HG03280 (cell line): ENCODE results near the gene ABCB9.

Source experiments
- ATAC-seq: cut with Tn5 transposase; IDR thresholded peaks from one replicate; pipeline ENCODE4 v1.9.1; 2021; ENCODE audit warnings: mild to moderate bottlenecking, moderate library complexity; ENCODE audit not compliant: unreplicated experiment

Gene ABCB9

DNA sequence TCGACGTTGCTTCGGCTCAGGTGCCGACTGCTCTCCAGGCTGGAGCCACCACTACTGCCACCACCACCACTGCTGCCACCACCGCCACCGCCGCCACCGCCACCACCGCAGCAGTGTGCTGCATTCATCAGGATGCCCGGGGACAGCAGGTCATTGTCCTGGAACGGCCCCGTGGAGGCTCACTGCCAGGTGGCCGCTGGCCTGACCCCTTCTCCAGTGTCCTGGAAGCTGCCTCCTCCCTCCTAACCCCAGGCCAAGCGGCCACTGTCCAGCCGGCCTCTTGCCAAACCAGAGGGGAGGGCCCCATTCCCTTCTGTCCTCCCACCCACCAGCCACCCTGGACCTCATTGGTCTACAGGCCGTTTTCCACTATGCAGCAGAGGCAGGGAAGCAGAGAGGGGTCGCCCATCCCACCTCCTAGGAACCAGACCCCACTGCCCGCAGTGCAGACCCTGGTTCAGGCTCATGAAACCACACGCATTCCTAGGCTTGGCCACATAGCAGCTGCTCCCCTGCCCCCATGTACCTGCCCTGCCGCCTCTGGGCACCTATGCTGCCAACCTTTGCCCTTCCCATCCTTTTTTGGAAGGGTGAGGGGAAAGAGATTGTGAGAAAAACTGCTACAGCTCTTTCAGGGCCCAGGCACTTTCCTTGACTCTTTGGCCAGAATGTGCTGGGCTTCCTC lies 29.4 kb upstream of the ABCB9 start:
- ATAC-seq = no peak

DNA sequence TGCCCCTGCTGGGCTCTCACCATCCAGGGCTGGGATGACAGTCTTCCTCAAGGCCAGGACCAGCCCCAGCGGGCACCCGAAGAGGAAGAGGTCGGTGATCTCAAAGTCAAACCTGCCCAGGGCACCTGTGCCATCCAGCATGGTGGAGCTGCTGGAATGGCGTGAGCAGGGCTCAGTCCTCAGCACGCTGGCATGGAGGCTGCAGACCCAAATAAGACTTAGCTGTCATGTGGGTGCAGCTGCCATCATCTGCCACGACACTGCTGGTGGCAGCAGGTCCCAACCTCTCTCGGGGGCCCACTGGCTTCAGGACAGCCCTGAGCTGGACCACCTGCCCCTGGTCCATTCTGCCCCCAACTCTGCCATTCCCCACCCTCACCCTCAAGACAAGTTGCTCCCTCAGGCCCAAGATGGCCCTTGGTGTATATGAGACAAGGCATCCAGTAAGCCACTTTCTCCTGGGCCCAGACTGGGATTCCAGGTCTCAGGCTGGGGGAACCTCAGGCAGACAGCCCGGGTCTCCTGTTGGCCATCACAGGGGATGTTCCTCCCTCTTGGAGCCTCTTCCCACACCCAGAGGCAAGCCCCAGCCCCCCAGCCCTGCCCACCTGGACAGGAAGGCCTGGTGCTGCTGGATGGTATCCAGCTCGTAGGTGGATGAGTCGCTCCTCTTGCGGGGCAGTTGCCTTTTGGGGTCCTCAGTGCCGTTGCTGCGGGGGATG lies 28.7 kb upstream of the ABCB9 start:
- ATAC-seq = no peak

DNA sequence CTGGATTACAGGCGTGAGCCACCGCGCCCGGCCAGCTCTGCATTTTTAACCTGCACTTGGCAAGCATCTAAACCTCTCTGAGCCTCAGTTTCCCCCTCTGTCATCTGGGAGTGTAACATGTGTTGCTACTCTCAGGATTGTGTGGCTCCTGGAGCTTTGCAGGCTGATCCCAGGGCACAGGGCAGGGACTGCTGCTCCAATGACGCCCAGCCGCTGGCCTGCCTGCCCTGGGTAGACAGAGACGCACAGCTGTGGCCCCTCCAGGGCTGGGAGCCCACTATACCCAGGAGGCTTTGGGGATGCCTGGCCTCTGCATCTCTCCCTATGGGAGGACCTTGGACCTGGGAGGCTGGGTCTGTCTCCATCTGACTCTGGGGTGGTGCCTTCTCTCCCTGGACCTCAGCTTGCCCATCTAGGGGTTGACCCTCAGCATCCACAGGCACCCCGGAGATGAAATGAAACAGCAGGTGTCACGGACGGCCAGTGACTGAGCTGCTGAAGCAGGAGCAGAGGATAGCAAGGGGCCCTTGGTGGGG lies 27.9 kb upstream of the ABCB9 start:
- no peak for ATAC-seq

- no peak for ATAC-seq
These were observed 26.1 kb upstream of the ABCB9 start for GRCh38 chr12:122992386-122992785.

DNA sequence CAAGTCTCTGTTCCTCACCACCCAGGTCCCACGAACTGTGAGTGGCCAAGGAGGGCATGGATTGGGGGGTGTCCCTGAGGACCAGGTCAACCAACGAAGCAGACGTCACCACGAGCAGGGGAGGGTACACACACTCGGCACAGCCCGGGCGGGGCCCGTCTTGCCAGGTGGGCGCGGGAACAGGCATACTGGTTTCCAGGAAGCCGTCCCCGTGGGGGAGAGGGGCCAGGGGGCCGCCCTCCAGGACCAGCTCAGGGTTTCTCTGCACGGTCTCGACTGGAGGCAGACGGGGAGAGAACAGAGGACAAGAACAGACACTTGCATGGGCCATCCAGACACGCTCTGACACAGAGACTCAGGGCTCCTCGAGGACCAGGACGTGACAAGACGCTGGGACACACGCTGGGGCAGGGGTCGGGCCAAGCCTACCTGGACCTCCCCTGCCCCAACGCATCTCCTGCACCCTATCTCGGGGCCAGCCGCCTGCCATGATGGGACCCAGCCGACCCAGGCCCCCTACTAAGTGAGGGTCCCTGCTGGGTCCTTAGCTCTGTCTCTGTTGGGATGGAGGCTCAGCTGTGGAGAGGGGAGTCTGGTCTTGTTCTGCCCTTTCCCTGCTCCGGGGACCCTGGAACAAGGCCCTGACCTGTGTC lies 25.5 kb upstream of the ABCB9 start:
- ATAC-seq = no peak

DNA sequence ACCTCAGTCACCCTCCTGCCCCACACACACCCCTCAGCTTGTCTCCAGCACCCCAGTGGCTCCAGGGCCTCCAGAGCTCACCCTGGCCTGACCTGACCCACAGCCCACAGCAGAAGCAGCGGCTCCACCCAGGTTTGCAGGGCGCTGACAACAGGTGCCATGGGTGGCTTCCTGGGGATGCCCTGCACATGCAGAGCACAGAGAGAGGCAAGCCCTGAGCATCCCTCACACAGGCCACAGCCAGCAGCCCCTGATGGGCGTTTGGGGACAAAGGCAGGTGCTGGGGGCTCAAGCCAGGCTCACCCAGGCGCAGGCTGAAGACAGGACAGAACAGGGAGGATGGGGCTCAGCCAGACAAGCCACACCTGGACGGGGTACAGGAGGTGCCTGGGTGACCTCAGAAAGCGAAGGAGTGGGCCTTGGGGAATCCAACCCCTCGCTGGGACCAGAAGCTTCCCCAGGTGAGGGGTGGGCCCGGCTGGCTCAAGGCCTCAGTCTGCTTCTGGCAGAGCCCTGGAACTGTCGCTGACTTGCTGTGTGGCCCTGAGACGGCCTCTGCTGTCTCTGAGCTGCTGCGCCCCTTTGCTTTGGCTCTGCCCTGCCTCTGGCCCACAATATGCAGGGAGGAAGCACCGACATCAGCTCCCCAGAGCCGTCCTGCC lies 24.8 kb upstream of the ABCB9 start:
- ATAC-seq = no peak

DNA sequence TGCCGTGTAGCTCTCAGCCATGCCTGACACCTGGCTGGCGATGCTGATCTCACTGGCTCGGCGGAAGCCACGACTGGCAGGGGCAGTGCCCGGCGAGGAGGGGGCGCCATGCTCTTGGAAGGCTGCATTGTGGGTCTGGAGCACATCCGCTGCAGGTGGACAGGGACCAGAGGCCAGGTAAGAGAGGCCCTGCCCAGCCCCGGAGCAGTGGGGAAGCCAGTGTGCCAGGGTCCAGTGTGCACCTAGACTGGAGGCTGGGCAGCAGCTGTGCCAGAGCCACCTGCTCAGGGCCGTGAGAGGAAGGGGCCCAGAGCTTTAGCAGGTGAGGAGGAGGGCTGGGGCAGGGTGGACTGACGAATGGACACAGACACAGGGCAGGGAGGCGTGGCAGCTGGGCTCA lies 24.3 kb upstream of the ABCB9 start:
- no peak for ATAC-seq

DNA sequence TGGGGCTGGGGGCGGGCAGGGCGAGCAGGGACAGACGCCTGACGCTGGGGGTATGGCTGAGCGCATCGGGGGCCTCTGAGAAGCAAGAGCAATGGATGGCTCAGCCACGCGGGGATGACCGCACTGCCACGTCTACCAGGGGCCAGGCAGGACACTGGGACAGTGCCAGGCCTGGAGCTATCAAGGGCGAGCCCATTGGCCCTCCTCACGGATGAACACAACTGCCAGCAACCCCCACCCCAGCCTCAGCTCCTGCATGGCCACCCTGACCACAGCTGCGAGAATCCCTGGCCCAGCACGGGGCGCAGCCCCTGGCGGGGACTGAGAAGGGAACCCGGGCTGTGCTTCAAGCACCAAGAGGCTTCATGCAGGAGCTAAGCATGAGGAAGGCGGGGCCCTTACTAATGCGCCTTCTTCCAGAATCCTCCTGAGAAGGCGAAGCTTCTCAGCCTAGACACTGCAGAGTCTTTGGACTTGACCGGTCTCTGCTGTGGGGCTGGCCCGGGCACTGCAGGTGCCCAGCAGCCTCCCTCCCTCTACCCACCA lies 23.7 kb upstream of the ABCB9 start:
- no peak for ATAC-seq

DNA sequence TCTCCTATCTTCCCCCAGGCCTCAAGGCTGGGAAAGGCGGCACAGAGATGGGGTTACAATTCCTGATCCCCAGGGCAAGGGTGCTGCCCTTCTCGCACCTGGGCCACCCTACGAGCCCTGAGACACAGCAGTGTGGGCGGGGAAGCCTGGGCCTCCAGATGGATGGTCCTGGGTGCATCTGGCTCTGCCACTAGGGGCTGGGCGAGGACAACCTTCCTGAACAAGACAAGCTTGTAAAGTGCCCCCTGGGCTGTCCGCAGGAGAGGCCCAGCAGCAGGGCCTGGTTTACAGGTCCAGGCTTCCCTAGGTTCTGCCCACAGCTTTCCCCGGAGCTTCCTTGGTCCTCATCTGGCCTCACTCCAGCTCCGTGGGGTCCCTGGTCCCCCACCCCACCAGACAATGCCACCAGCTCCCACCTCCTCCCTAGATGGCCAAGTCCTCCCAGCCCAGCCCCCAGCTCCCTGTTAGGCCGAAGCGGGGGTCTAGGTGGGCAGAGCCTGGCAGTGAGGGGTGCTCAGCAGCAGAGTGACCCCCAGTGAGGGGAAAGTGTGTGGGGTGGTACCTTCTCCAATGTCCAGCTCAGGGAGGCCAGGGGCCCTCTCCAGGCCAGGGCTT lies 23.1 kb upstream of the ABCB9 start:
- no peak for ATAC-seq

DNA sequence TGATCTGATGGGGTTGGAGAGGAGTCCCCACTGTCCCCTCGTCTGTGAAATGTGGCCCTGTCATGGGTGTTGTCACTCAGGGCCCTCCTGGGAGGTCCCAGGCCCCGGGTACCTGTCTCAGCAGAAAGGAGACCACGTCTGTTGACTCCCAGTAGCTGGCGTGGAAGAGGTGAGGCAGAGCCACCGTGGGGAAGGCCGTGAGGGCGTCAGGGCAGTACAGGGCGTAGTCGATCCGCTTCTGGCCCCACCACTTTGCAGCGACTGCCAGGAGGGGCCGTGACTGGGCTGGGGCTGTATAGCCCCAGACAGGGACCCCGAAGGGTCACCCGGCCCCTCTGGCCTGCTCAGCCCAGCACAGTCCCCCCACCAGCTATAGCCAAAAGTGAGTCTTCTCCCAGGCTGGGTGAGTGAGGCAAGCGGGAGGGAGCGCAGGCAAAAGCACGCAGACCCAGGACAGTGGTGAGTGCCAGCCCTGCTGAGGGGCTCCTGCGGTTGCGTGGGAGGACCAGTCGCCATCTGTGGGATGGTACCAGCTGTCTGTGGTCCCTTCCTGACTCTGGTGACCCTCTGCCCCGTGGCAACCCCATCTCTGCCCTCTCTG lies 22.4 kb upstream of the ABCB9 start:
- no peak for ATAC-seq

DNA sequence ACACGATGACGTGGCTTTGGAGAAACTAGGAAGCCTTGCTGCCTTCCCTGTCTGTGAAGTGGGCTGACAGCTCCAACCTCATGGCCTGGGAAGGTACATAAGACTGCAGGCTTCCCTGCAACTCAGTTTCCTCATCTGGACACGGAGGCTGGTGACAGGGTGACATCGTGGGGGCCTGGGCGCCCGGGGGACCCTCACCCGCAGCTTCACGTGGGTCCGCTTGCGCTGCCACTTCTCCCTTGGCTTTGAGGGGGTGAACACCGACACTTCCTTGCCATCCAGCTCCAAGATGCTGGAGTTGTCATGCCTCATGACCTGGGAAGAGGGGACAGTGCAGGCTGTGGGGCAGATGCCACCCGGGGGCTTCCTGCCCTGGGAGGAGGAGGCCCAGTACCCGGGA lies 21.8 kb upstream of the ABCB9 start:
- no peak for ATAC-seq

- ATAC-seq = no peak
These were observed 21.1 kb upstream of the ABCB9 start for GRCh38 chr12:122987086-122987951.

- ATAC-seq = no peak
These were observed 20.1 kb upstream of the ABCB9 start for GRCh38 chr12:122986258-122986871.

DNA sequence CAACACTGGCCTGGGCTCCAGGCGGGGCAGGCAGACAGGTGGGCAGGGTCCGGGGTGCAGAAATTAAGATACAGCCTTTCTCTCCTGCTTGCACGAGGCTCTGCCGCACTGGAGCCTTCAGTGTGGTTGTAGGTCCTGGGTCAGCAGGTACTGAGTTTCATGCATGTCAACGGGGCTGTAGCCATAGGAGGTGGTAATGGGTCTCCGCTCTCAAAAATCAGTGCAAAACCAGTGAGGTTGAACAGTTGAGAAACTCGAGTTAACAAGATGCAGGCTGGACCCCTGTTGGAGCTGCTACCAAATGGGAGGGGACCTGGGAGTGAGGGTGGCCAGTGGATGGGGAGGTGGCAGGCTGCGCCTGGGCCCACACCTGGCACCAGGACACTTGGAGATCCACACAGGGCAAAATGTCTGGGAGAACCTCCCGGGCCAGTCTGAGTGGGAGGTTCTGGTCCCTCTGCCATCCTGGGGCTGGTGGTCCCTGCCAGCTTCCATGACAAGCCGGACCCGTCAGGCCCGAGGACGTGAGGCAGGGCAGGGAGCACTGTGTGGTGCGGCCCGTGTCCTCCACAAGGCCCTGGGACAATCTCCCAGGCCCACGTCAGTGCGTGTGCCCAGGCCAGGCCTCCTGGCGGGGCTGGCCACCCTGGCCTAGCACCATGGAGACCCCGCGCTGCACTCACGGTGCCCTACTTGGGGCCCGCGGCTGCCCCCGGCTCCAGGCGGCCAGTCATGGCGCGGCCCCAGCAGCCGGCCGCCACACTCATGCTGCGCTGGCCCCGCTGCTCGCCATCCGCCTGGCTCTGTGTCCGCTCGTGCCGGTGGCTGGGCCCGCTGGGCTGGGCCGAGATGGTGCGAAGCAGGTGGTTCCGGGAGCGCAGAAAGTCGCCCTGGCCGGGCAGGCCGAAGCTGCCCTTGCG lies 19.3 kb upstream of the ABCB9 start:
- no peak for ATAC-seq

GRCh38 chr12:122984612-122985337 lies 18.5 kb upstream of the ABCB9 start:
- ATAC-seq = no peak

GRCh38 chr12:122983789-122984515 lies 17.7 kb upstream of the ABCB9 start:
- no peak for ATAC-seq
